Prostate gland (tissue), 2 donors: ENCODE results near the gene GABRG3.

Experiments
- CTCF ChIP-seq, 4 experiments: fragments of 200-600 bp in 2 of 4; fragments of 450-650 bp in 2 of 4; sonication (generic) in 2 of 4; IDR thresholded peaks; 1 replicate in 3 of 4; 2 replicates in 1 of 4; pipeline ENCODE4 v1.5.1; 2016 to 2019; ENCODE audit warnings: antibody characterized with exemption in 4 of 4, mild to moderate bottlenecking in 2 of 4, moderate library complexity in 2 of 4
- POLR2A ChIP-seq: fragments of 450-650 bp; IDR thresholded peaks from one replicate; pipeline ENCODE4 v1.6.1; 2016; ENCODE audit warnings: antibody characterized with exemption, mild to moderate bottlenecking

- TF ChIP-seq CTCF (IDR thresholded peaks at IDR 0.05) = no peak
- no peak for TF ChIP-seq POLR2A
Observed at GRCh38 chr15:27137127-27137526, 166.1 kb downstream of the GABRG3 start.
